H1 (cell line): Measurements from ENCODE around the gene TSPAN5. TPM values are rescaled to one million over a fixed set of nuclear protein-coding genes. Genes with fewer than 3 reads are reported as not detected.

ENCODE experiments used
- CTCF ChIA-PET: fragments of 300-600 bp; sonication (Branson Sonifier 250); formaldehyde crosslinking; loops from one replicate; lab custom pipeline; 2021; ENCODE audit not compliant: partially characterized antibody; lab: Charles Lee
- POLR2A ChIA-PET: fragments of 300-600 bp; sonication (Branson Sonifier 250); formaldehyde crosslinking; loops from one replicate; lab custom pipeline; 2021; ENCODE audit warnings: inconsistent platforms; ENCODE audit not compliant: partially characterized antibody; lab: Charles Lee
- DNase-seq, 2 experiments: peaks; one replicate each; pipeline versions ENCODE4 v3.0.0 to v3.0.0-alpha.2; 2010 to 2022; ENCODE audit warnings: low spot score in 2 of 2, low read depth in 1 of 2, mixed read lengths in 1 of 2
- FAIRE-seq: peaks from 2 replicates; lab custom pipeline; 2011; peaks lifted over from hg19 to GRCh38; lab: Jason Lieb, UNC
- H2AFZ ChIP-seq: 2 replicates; pipeline ENCODE4 v1.8.1; 2012; ENCODE audit warnings: low read length, inconsistent platforms
- H2AK5ac ChIP-seq: 2 replicates; pipeline ENCODE4 v1.6.1; 2013; ENCODE audit warnings: low read depth, low read length
- H2BK120ac ChIP-seq: replicated peaks from 2 replicates; pipeline ENCODE3; 2013; ENCODE audit warnings: low read depth, low read length, inconsistent platforms
- H2BK12ac ChIP-seq: 2 replicates; pipeline ENCODE4 v1.6.1; 2013; ENCODE audit warnings: low read depth, low read length
- H2BK15ac ChIP-seq: 2 replicates; pipeline ENCODE4 v1.6.1; 2013; ENCODE audit warnings: low read length
- H2BK20ac ChIP-seq: 2 replicates; pipeline ENCODE4 v1.6.1; 2013; ENCODE audit warnings: low read length
- H2BK5ac ChIP-seq: 2 replicates; pipeline ENCODE4 v1.6.1; 2013; ENCODE audit warnings: low read depth, low read length
- H3K14ac ChIP-seq: 2 replicates; pipeline ENCODE4 v1.6.1; 2013; ENCODE audit warnings: inconsistent platforms; ENCODE audit not compliant: insufficient read length
- H3K18ac ChIP-seq: 2 replicates; pipeline ENCODE4 v1.6.1; 2013; ENCODE audit warnings: low read length; ENCODE audit errors: extremely low read depth
- H3K23ac ChIP-seq: 2 replicates; pipeline ENCODE4 v1.6.1; 2013; ENCODE audit warnings: inconsistent platforms; ENCODE audit not compliant: insufficient read length
- H3K23me2 ChIP-seq: 2 replicates; pipeline ENCODE4 v1.6.1; 2013; ENCODE audit warnings: low read depth, low read length
- H3K27ac ChIP-seq: 2 replicates; pipeline ENCODE4 v1.6.1; 2011; ENCODE audit warnings: low read depth, low read length, inconsistent platforms
- H3K27me3 ChIP-seq, 4 experiments: replicated peaks in 1 of 4; 1 replicate in 1 of 4; 2 replicates in 3 of 4; pipeline versions ENCODE4 v1.6.1 to v1.8.1; 2011 to 2013; ENCODE audit warnings: low read length in 3 of 4, mild to moderate bottlenecking in 3 of 4, inconsistent platforms in 2 of 4, mixed read lengths in 2 of 4, moderate library complexity in 1 of 4; ENCODE audit not compliant: control insufficient read depth in 3 of 4, insufficient read depth in 3 of 4; ENCODE audit errors: extremely low read depth in 1 of 4
- H3K36me3 ChIP-seq, 4 experiments: 2 replicates each; pipeline versions ENCODE4 v1.6.1 to v1.8.1; 2011 to 2013; ENCODE audit warnings: mild to moderate bottlenecking in 4 of 4, low read length in 3 of 4, moderate library complexity in 2 of 4, control low read depth in 1 of 4, inconsistent platforms in 1 of 4; ENCODE audit not compliant: insufficient read depth in 4 of 4, control insufficient read depth in 2 of 4
- H3K4ac ChIP-seq: replicated peaks from 2 replicates; pipeline ENCODE3; 2013; ENCODE audit warnings: low read length, low read depth, mixed read lengths, inconsistent platforms; ENCODE audit not compliant: insufficient read length
- H3K4me1 ChIP-seq, 4 experiments: replicated peaks in 1 of 4; 1 replicate in 1 of 4; 2 replicates in 3 of 4; pipeline versions ENCODE4 v1.6.1 to v1.8.1; 2011 to 2013; ENCODE audit warnings: low read length in 3 of 4, inconsistent platforms in 2 of 4, mixed read lengths in 1 of 4; ENCODE audit not compliant: insufficient read depth in 4 of 4, control insufficient read depth in 3 of 4
- H3K4me2 ChIP-seq, 2 experiments: 2 replicates each; pipeline versions ENCODE4 v1.6.1 to v1.8.1; 2011 to 2013; ENCODE audit warnings: low read depth in 2 of 2, low read length in 2 of 2, control low read depth in 1 of 2, inconsistent platforms in 1 of 2, mild to moderate bottlenecking in 1 of 2; ENCODE audit not compliant: insufficient read depth in 1 of 2
- H3K4me3 ChIP-seq, 4 experiments: fragments of 200-600, 300-600 bp in 1 of 4; sonication (generic), shearing (Covaris generic), sonication (Bioruptor Twin) in 1 of 4; 2 replicates each; pipeline versions ENCODE4 v1.5.1 to v1.8.1; 2011 to 2016; ENCODE audit warnings: low read length in 4 of 4, low read depth in 3 of 4, control low read depth in 2 of 4, inconsistent platforms in 2 of 4, mild to moderate bottlenecking in 2 of 4, mixed read lengths in 1 of 4, moderate library complexity in 1 of 4; ENCODE audit not compliant: insufficient read depth in 2 of 4; ENCODE audit errors: extremely low read depth in 1 of 4
- H3K56ac ChIP-seq: replicated peaks from 2 replicates; pipeline ENCODE3; 2013; ENCODE audit warnings: low read depth, mild to moderate bottlenecking, mixed read lengths, low read length, inconsistent platforms; ENCODE audit not compliant: insufficient read length
- H3K79me1 ChIP-seq: 2 replicates; pipeline ENCODE4 v1.6.1; 2013; ENCODE audit warnings: low read depth, low read length, control low read depth
- H3K79me2 ChIP-seq, 2 experiments: 2 replicates each; pipeline versions ENCODE4 v1.6.1 to v1.8.1; 2012 to 2013; ENCODE audit warnings: low read length in 2 of 2, mild to moderate bottlenecking in 2 of 2, inconsistent platforms in 1 of 2; ENCODE audit not compliant: insufficient read depth in 2 of 2, control insufficient read depth in 1 of 2
- H3K9ac ChIP-seq, 4 experiments: replicated peaks in 1 of 4; 1 replicate in 1 of 4; 2 replicates in 3 of 4; pipeline versions ENCODE4 v1.6.1 to v1.8.1; 2011 to 2013; ENCODE audit warnings: low read depth in 3 of 4, low read length in 3 of 4, control low read depth in 2 of 4, mild to moderate bottlenecking in 2 of 4, moderate library complexity in 2 of 4, inconsistent platforms in 1 of 4; ENCODE audit errors: extremely low read depth in 1 of 4
- H3K9me3 ChIP-seq, 2 experiments: 2 replicates each; pipeline versions ENCODE4 v1.6.1 to v1.8.1; 2012 to 2013; ENCODE audit warnings: mild to moderate bottlenecking in 2 of 2, moderate library complexity in 2 of 2, control low read depth in 1 of 2, inconsistent platforms in 1 of 2, low read depth in 1 of 2, low read length in 1 of 2, mixed read lengths in 1 of 2; ENCODE audit not compliant: insufficient read depth in 2 of 2
- H4K20me1 ChIP-seq, 2 experiments: replicated peaks in 1 of 2; 2 replicates each; pipeline versions ENCODE3 to v1.8.1; 2011 to 2013; ENCODE audit warnings: inconsistent platforms in 2 of 2, low read length in 2 of 2, mild to moderate bottlenecking in 1 of 2; ENCODE audit not compliant: insufficient read depth in 2 of 2, control insufficient read depth in 1 of 2
- H4K5ac ChIP-seq: 2 replicates; pipeline ENCODE4 v1.6.1; 2013; ENCODE audit warnings: low read length, low read depth, mixed read lengths, inconsistent platforms; ENCODE audit not compliant: insufficient read length
- H4K8ac ChIP-seq: 2 replicates; pipeline ENCODE4 v1.8.0; 2013; ENCODE audit warnings: mild to moderate bottlenecking, moderate library complexity, low read length, inconsistent platforms; ENCODE audit not compliant: insufficient read depth; ENCODE audit errors: extremely low read depth
- H4K91ac ChIP-seq: replicated peaks from 2 replicates; pipeline ENCODE3; 2013; ENCODE audit warnings: low read length, mixed read lengths, inconsistent platforms; ENCODE audit not compliant: insufficient read length
- ASH2L ChIP-seq: fragments of 200-600, 300-600 bp; sonication (generic); IDR thresholded peaks from one replicate; pipeline ENCODE4 v1.7.1; 2017; ENCODE audit warnings: low read length
- ATF2 ChIP-seq: IDR thresholded peaks from 2 replicates; pipeline ENCODE4 v1.6.1; 2012; ENCODE audit warnings: low read length, inconsistent platforms
- ATF3 ChIP-seq: IDR thresholded peaks from 2 replicates; pipeline ENCODE4 v1.6.1; 2011; ENCODE audit warnings: low read depth, mild to moderate bottlenecking, low read length; ENCODE audit not compliant: insufficient read depth
- CREB1 ChIP-seq: IDR thresholded peaks from 2 replicates; pipeline ENCODE4 v1.6.1; 2012; ENCODE audit warnings: inconsistent platforms
- KDM1A ChIP-seq: fragments of 200-600, 300-600 bp; sonication (generic); IDR thresholded peaks from 2 replicates; pipeline ENCODE4 v1.7.1; 2016; ENCODE audit warnings: mild to moderate bottlenecking, low read length, borderline replicate concordance
- POLR2A ChIP-seq, 2 experiments: IDR thresholded peaks; 1 replicate in 1 of 2; 2 replicates in 1 of 2; pipeline ENCODE4 v1.6.1; 2011; ENCODE audit warnings: low read depth in 2 of 2, low read length in 2 of 2, mild to moderate bottlenecking in 2 of 2; ENCODE audit errors: control extremely low read depth in 1 of 2
- POU5F1 ChIP-seq: IDR thresholded peaks from 2 replicates; pipeline ENCODE4 v1.6.1; 2011; ENCODE audit warnings: low read depth, mild to moderate bottlenecking, low read length, moderate library complexity
- RFX5 ChIP-seq: IDR thresholded peaks from 2 replicates; pipeline ENCODE4 v1.6.1; 2011; ENCODE audit warnings: low read depth, low read length, improper control_type of control experiment, borderline replicate concordance
- SIN3A ChIP-seq, 2 experiments: IDR thresholded peaks in 1 of 2; conservative IDR thresholded peaks in 1 of 2; 2 replicates each; pipeline ENCODE4 v1.6.1; 2011 to 2012; ENCODE audit warnings: low read length in 2 of 2, improper control_type of control experiment in 1 of 2, low read depth in 1 of 2, mild to moderate bottlenecking in 1 of 2
- SRF ChIP-seq: IDR thresholded peaks from 2 replicates; pipeline ENCODE4 v1.6.1; 2011; ENCODE audit warnings: mild to moderate bottlenecking, low read depth, low read length, moderate library complexity
- SUZ12 ChIP-seq: fragments of 200-600 bp; sonication (generic); IDR thresholded peaks from 2 replicates; pipeline ENCODE4 v1.6.1; 2012; ENCODE audit warnings: mild to moderate bottlenecking, inconsistent platforms, low read length, moderate library complexity, mixed read lengths
- TBP ChIP-seq: IDR thresholded peaks from 2 replicates; pipeline ENCODE4 v1.6.1; 2011; ENCODE audit warnings: low read depth, low read length, improper control_type of control experiment
- WGBS, 2 experiments: shearing (Covaris generic) in 1 of 2; methylation state at CpG; one replicate each; pipeline versions ENCODE4 v1.1.6 to v1.1.7; 2013 to 2015; ENCODE audit warnings: low lambda C conversion rate in 2 of 2, mixed read lengths in 2 of 2, inconsistent platforms in 1 of 2, low coverage in 1 of 2, missing lambda C conversion rate in 1 of 2; ENCODE audit not compliant: insufficient replicate concordance in 2 of 2, insufficient coverage in 1 of 2, insufficient read length in 1 of 2; ENCODE audit errors: extremely low coverage in 1 of 2, missing lambda C conversion rate in 1 of 2; 5-methylcytosine and 5-hydroxymethylcytosine counted together
- polyA plus RNA-seq, 7 experiments: library from polyadenylated mRNA; depleted of rRNA in 3 of 7; stranded (reverse) in 5 of 7; unstranded in 2 of 7; fragments of >200 nt in 5 of 7; fragments of 200-250 nt in 2 of 7; gene quantifications; 1 replicate in 5 of 7; 2 replicates in 1 of 7; 4 replicates in 1 of 7; pipeline versions ENCODE4 v1.2.1 to v1.2.3, GENCODE V29; 2011 to 2013; ENCODE audit warnings: missing spikeins in 2 of 7, mixed read lengths in 2 of 7
- total RNA-seq: library from RNA; stranded (reverse); fragmentation: NEBNext Ultra II Directional; extraction: Animal tissue kit (Norgen Biotek cat#: 25700); gene quantifications from 2 replicates; pipeline ENCODE4 v1.2.1, GENCODE V29; 2021

TSPAN5 gene
- total and polyA plus RNA-seq, 2 of the 8 experiments (the other 6 are each of a cell fraction or from before 2014, with no cell fraction given), result 17.6 to 21.2 TPM

- CTCF ChIA-PET, result interaction anchor here (0.7 to 1.4 kb wide), 6 partner anchors 9 to 163 kb away, joined by 3 to 4 read pairs (median 3); no protein-coding TSS in a partner anchor
- H2BK20ac ChIP-seq, result no peak overlapping the region
- POLR2A ChIA-PET, result no interaction called here
- TF ChIP-seq SRF (no peak), ATF3 (no peak), POU5F1 (no peak), CREB1 (no peak), ATF2 (no peak), TBP (no peak), RFX5 (no peak), KDM1A (no peak), POLR2A (IDR thresholded peaks at IDR 0.05; ENCODE audit: control extremely low read depth in 1 of 2, low read depth in 2 of 2, low read length in 2 of 2) (no peak), SIN3A (conservative IDR thresholded peaks at IDR 0.05 in 1 of 2, IDR thresholded peaks at IDR 0.05 in 1 of 2; ENCODE audit: low read depth in 1 of 2, low read length in 2 of 2) (no peak), ASH2L (no peak), SUZ12 (no peak)
Measured at GRCh38 chr4:98544141-98544817, 114.1 kb downstream of the TSPAN5 start.

More at GRCh38 chr4:98544141-98544817, 114.1 kb downstream of the TSPAN5 start:
- Histone ChIP-seq H3K14ac (no peak overlapping the region), H3K4me1 (peaks cover 0 to 3% (median 0%) of the 10 kb centered on the region in 4 experiments; a peak in 2 of 7 replicates), H2BK12ac (no peak overlapping the region), H4K91ac (no peak overlapping the region), H3K9me3 (no peaks in the 10 kb centered on the region), H4K5ac (no peak overlapping the region), H3K79me1 (no peaks in the 10 kb centered on the region), H3K4ac (no peak overlapping the region), H3K27me3 (no peaks in the 10 kb centered on the region), H2BK120ac (no peak overlapping the region), H2BK5ac (no peak overlapping the region), H3K23me2 (no peaks in the 10 kb centered on the region), H3K18ac (no peak overlapping the region), H3K4me2 (no peak overlapping the region), H3K9ac (no peak overlapping the region), H2AFZ (no peak overlapping the region), H3K56ac (no peak overlapping the region), H2BK15ac (no peak overlapping the region), H3K36me3 (no peaks in the 10 kb centered on the region), H4K20me1 (no peaks in the 10 kb centered on the region), H3K27ac (no peak overlapping the region), H3K79me2 (no peaks in the 10 kb centered on the region), H3K4me3 (no peak overlapping the region), H3K23ac (no peak overlapping the region), H4K8ac (no peak overlapping the region), H2AK5ac (no peak overlapping the region)
- DNase-seq (no peak), FAIRE-seq (no peak)
- WGBS, 2 experiments, result 88% methylated on average over 5 of the region's 5 CpGs; no CpG with 5 or more reads in 1 of the 2 experiments
